ENCODE results near the gene USP25.

Gene USP25, protein sequence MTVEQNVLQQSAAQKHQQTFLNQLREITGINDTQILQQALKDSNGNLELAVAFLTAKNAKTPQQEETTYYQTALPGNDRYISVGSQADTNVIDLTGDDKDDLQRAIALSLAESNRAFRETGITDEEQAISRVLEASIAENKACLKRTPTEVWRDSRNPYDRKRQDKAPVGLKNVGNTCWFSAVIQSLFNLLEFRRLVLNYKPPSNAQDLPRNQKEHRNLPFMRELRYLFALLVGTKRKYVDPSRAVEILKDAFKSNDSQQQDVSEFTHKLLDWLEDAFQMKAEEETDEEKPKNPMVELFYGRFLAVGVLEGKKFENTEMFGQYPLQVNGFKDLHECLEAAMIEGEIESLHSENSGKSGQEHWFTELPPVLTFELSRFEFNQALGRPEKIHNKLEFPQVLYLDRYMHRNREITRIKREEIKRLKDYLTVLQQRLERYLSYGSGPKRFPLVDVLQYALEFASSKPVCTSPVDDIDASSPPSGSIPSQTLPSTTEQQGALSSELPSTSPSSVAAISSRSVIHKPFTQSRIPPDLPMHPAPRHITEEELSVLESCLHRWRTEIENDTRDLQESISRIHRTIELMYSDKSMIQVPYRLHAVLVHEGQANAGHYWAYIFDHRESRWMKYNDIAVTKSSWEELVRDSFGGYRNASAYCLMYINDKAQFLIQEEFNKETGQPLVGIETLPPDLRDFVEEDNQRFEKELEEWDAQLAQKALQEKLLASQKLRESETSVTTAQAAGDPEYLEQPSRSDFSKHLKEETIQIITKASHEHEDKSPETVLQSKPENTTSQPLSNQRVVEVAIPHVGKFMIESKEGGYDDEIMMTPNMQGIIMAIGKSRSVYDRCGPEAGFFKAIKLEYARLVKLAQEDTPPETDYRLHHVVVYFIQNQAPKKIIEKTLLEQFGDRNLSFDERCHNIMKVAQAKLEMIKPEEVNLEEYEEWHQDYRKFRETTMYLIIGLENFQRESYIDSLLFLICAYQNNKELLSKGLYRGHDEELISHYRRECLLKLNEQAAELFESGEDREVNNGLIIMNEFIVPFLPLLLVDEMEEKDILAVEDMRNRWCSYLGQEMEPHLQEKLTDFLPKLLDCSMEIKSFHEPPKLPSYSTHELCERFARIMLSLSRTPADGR

DNA sequence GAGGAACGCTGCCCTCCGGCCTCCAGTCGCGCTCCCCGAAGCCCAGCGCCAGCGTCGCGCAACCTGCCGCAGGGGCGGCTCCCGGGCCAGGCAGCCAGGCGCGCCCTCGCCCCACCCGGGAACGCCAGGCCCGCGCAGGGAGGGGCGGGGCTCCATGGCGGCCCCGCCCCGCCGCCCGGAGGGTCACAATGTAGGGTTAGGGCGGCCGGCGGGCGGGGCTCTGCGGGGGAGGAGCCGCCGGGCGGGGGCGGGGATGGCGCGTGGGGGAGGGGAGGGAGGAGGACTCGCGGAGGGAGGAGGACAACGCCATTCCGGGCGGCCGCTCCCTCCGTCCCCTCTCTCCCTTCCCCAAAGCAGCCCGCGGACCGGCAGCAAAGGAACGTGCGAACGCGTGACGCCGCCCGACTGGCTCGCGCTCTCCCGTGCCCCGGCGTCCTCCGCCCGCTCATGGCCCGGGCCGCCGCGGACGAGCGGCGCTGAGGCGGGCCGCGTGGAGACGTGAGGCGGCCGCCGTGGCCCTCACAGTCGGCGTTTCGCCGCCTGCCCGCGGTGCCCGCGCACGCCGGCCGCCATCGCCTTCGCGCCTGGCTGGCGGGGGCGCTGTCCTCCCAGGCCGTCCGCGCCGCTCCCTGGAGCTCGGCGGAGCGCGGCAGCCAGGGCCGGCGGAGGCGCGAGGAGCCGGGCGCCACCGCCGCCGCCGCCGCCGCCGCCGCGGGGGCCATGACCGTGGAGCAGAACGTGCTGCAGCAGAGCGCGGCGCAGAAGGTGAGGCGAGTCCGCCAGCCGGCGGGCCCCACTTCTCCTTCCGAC is at the start of gene USP25:
Gene USP25 (plus strand): TSS at position 309 of the 810 bp plus-strand sequence. CDS start 412 bp downstream, at position 721.
- DNase-seq (ENCODE audit: low read depth) = peak; percentile 22
- H3K4me3 ChIP-seq (ENCODE audit: low read depth, low read length) = peak within 1 kb of the TSS; percentile 77
- TF ChIP-seq, protein P1, sequence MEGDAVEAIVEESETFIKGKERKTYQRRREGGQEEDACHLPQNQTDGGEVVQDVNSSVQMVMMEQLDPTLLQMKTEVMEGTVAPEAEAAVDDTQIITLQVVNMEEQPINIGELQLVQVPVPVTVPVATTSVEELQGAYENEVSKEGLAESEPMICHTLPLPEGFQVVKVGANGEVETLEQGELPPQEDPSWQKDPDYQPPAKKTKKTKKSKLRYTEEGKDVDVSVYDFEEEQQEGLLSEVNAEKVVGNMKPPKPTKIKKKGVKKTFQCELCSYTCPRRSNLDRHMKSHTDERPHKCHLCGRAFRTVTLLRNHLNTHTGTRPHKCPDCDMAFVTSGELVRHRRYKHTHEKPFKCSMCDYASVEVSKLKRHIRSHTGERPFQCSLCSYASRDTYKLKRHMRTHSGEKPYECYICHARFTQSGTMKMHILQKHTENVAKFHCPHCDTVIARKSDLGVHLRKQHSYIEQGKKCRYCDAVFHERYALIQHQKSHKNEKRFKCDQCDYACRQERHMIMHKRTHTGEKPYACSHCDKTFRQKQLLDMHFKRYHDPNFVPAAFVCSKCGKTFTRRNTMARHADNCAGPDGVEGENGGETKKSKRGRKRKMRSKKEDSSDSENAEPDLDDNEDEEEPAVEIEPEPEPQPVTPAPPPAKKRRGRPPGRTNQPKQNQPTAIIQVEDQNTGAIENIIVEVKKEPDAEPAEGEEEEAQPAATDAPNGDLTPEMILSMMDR (IDR thresholded peaks at IDR 0.05; ENCODE audit: low read depth, low read length, missing control alignments) = no peak

DNA sequence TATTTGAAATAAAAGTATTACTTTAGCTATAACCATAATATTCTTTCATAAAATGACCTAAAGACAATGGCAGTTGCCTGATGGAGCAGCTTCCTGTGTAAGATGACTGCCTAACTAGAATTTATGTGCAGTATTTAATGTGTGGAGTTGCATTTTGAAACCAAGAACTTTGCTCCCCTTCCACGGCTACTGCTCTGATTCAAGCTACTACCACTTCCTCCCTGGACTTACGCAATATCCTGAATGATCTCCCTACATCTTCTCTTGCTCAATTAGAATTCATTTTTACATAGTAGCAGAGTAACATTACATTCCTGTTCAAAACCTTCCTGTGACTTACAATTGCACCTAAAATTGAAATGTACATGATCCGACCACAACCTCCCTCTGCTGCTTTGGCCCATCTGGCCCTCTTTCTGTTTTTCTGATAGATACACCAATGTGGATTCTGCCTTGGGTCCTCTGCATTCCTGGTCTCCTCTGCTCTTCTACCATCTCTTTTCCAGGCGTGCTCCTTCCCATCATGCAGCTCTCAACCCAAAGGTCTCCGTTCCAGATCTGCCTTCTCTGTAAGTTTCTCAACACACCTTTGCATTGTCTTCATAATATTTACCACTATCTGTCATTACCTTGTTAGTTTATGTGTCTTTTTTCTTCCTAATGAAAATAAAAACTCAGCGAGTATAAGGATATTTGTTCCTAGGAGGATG is 47.4 kb upstream of the USP25 start:
- TF ChIP-seq, protein P1 (IDR thresholded peaks at IDR 0.05; ENCODE audit: low read depth, low read length, missing control alignments) = no peak
- no peak for DNase-seq (ENCODE audit: low read depth)
- no peak overlapping the region for H3K4me3 ChIP-seq (ENCODE audit: low read depth, low read length)

DNA sequence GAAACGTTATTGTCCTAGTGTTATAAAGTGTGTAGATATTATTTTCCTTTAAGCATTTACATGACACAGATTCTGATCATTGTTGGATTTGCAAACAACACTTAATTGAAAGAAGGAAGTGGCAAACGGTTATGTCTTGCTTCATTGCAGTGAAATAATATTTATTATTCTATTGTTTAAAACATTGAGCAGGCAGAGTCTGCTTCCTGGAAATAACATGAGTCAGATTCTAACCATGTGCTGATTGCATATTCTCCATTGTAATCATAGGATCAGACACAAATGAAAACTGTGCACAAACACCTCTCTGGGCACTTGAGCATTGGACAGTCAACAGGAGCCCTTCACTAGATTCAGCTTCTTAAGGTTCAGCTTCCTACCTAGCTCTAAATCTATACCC is 46.8 kb upstream of the USP25 start:
- TF ChIP-seq, protein P1 (IDR thresholded peaks at IDR 0.05; ENCODE audit: low read depth, low read length, missing control alignments) = no peak
- DNase-seq (ENCODE audit: low read depth) = no peak
- no peak overlapping the region for H3K4me3 ChIP-seq (ENCODE audit: low read depth, low read length)

DNA sequence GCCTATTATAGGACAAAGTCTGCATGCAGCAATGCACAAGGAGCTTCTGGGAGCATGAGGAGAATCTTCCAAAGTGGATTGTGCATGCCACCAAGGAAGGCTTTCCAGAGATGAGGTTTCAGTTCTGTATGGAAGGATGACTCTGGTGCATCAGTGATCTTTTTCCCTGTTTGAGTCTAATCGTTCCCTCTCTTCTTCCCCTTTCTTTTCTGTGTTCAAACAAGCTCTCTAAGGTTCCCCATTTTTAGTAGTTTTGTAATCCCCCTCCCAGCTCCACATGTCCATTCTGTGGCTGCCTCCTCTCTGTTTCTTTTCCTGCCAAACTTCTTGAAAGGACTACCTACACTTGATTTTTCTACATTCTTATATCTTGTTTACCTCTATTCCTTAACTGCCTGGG is 43.3 kb upstream of the USP25 start:
- no peak for DNase-seq (ENCODE audit: low read depth)
- H3K4me3 ChIP-seq (ENCODE audit: low read depth, low read length) = no peak overlapping the region
- TF ChIP-seq, protein P1 (IDR thresholded peaks at IDR 0.05; ENCODE audit: low read depth, low read length, missing control alignments) = no peak

DNA sequence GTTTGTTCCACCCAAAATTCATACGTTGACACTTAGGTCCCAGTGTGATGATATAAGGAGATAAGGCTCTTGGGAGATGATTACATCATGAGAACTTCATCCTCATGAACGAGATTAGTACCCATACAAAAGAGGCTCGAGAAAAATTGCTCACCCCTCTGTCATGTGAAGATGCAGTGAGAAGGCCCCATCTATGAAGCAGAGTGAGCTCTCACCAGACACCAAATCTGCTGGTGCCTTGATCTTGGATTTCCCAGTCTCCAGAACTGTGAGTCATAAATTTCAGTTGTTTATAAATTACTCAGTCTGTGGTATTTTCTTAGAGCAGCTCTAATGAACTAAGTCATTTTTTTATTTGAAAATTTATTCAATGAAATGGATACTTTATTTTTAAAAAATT is 42.6 kb upstream of the USP25 start:
- TF ChIP-seq, protein P1 (IDR thresholded peaks at IDR 0.05; ENCODE audit: low read depth, low read length, missing control alignments) = no peak
- H3K4me3 ChIP-seq (ENCODE audit: low read depth, low read length) = no peak overlapping the region
- DNase-seq (ENCODE audit: low read depth) = no peak
